NCI-H510A (cell line): ENCODE data around the gene SLX9.
"Not testable (repeated sequence)": the region's sequence is repeated elsewhere in the genome, so short reads cannot be mapped to it uniquely, and the experiment has no call there.

Experiments
- DNase-seq: peaks from one replicate; lab custom pipeline; 2025; lab: John Stamatoyannopoulos, UW

Gene SLX9

GRCh38 chr21:44960141-44961092, 20.6 kb downstream of the SLX9 start:
- no peak for DNase-seq

GRCh38 chr21:44962403-44962966, 22.7 kb downstream of the SLX9 start:
- no peak for DNase-seq

GRCh38 chr21:44964381-44964780, 24.6 kb downstream of the SLX9 start:
- no peak for DNase-seq

GRCh38 chr21:44965251-44966022, 25.6 kb downstream of the SLX9 start:
- DNase-seq, result no peak

GRCh38 chr21:44966135-44967081, 26.6 kb downstream of the SLX9 start:
- DNase-seq, result no peak

- no peak for DNase-seq
Observed at GRCh38 chr21:44967082-44968047, 27.5 kb downstream of the SLX9 start.

GRCh38 chr21:44969066-44969670, 29.3 kb downstream of the SLX9 start:
- no peak for DNase-seq

- DNase-seq, result no peak
Observed at GRCh38 chr21:44969931-44970755, 30.3 kb downstream of the SLX9 start.

GRCh38 chr21:44970766-44971671, 31.2 kb downstream of the SLX9 start:
- DNase-seq, result no peak

GRCh38 chr21:44971672-44971995, 31.8 kb downstream of the SLX9 start:
- DNase-seq, result no peak

- DNase-seq, result no peak
Observed at GRCh38 chr21:44972301-44972814, 32.5 kb downstream of the SLX9 start.

- no peak for DNase-seq
Observed at GRCh38 chr21:44972821-44973220, 33.0 kb downstream of the SLX9 start.

GRCh38 chr21:44973598-44973997, 33.8 kb downstream of the SLX9 start:
- DNase-seq, result no peak

GRCh38 chr21:44974676-44975075, 34.8 kb downstream of the SLX9 start:
- DNase-seq, result no peak

- DNase-seq, result no peak
Observed at GRCh38 chr21:44975720-44976555, 36.1 kb downstream of the SLX9 start.

- DNase-seq, result not testable (repeated sequence)
Observed at GRCh38 chr21:44976556-44977393, 36.9 kb downstream of the SLX9 start.
